Tibial nerve (tissue), 4 donors: ENCODE data around the gene KIF7. TPM values are rescaled to one million over a fixed set of nuclear protein-coding genes. Genes with fewer than 3 reads are reported as not detected.

Experiments
- DNase-seq, 2 donors: peaks; one replicate each; pipeline ENCODE4 v3.0.0-alpha.2; 2019; ENCODE audit warnings: low spot score in 2 of 2
- H3K27ac ChIP-seq, 4 donors: fragments of 200-600 bp; sonication (generic) in 3 of 4; one replicate each; pipeline ENCODE4 v1.5.1; 2017 to 2019; ENCODE audit warnings: mild to moderate bottlenecking in 1 of 4
- H3K27me3 ChIP-seq, 2 donors: fragments of 200-600 bp; sonication (generic) in 1 of 2; one replicate each; pipeline versions ENCODE4 v1.5.1 to v1.6.0; 2017 to 2019
- H3K36me3 ChIP-seq, 3 donors: fragments of 200-600 bp; sonication (generic); one replicate each; pipeline ENCODE4 v1.5.1; 2018 to 2019
- H3K4me1 ChIP-seq, 4 donors: fragments of 200-600 bp; sonication (generic) in 3 of 4; one replicate each; pipeline ENCODE4 v1.5.1; 2017 to 2019
- H3K4me3 ChIP-seq, 4 donors: fragments of 200-600 bp; sonication (generic) in 3 of 4; one replicate each; pipeline ENCODE4 v1.5.1; 2017 to 2019; ENCODE audit warnings: mild to moderate bottlenecking in 1 of 4, moderate library complexity in 1 of 4
- H3K9me3 ChIP-seq, 4 donors: fragments of 200-600 bp; sonication (generic) in 3 of 4; one replicate each; pipeline ENCODE4 v1.5.1; 2017 to 2019
- CTCF ChIP-seq, 5 experiments: fragments of 200-600 bp in 3 of 5; fragments of 450-650 bp in 2 of 5; sonication (generic) in 3 of 5; IDR thresholded peaks; one replicate each; pipeline ENCODE4 v1.5.1; 2016 to 2019; ENCODE audit warnings: antibody characterized with exemption in 5 of 5, mild to moderate bottlenecking in 3 of 5, moderate library complexity in 2 of 5
- EP300 ChIP-seq, 2 donors: sonication (generic); formaldehyde crosslinking; IDR thresholded peaks; one replicate each; pipeline ENCODE4 v1.6.1; 2017; ENCODE audit warnings: antibody characterized with exemption in 2 of 2, mild to moderate bottlenecking in 1 of 2
- POLR2A ChIP-seq, 2 donors: fragments of 450-650 bp; IDR thresholded peaks; one replicate each; pipeline ENCODE4 v1.6.1; 2017; ENCODE audit warnings: antibody characterized with exemption in 2 of 2, mild to moderate bottlenecking in 2 of 2, moderate library complexity in 2 of 2
- WGBS, 2 donors: methylation state at CpG; one replicate each; pipeline ENCODE4 v1.1.5; 2018; 5-methylcytosine and 5-hydroxymethylcytosine counted together
- total RNA-seq, 4 donors: library from RNA; depleted of rRNA; stranded (reverse); fragments of >200 nt; gene quantifications; one replicate each; pipeline ENCODE4 v1.1.0, GENCODE V29; 2016

KIF7 gene
- total RNA-seq, result 10 to 100 TPM in 3 of 4 donors, 1 to 10 TPM in 1; 7.2 to 41.1 (median 20.8) TPM

- Histone ChIP-seq H3K9me3 (no peaks in the 10 kb centered on the region), H3K4me1 (peaks cover 0 to 18% (median 5%) of the 10 kb centered on the region in 4 donors), H3K27ac (peak within 1 kb of the TSS; percentile 37 to 82 (median 48)), H3K4me3 (peak within 1 kb of the TSS; percentile 42 to 78 (median 56)), H3K27me3 (peaks cover 0 to 15% of the 10 kb centered on the region in 2 donors), H3K36me3 (no peaks in the 10 kb centered on the region)
- 2% methylated on average over 50 to 57 of the region's 87 CpGs for WGBS, 2 donors
- no peak for DNase-seq
- no peak for TF ChIP-seq POLR2A (IDR thresholded peaks at IDR 0.05)
- no peak for TF ChIP-seq EP300 (IDR thresholded peaks at IDR 0.05)
- TF ChIP-seq CTCF (IDR thresholded peaks at IDR 0.05), result no peak
These were observed at the start of gene KIF7 for GRCh38 chr15:89654847-89655805. KIF7 (minus strand) TSS chr15:89655467; CDS start chr15:89652930, 2,537 bp downstream.

- DNase-seq, result no peak
- Histone ChIP-seq H3K4me1 (no peaks in the 10 kb centered on the region), H3K27ac (no peak overlapping the region), H3K4me3 (no peak overlapping the region), H3K9me3 (no peaks in the 10 kb centered on the region), H3K27me3 (no peaks in the 10 kb centered on the region), H3K36me3 (no peaks in the 10 kb centered on the region)
- no peak for TF ChIP-seq POLR2A (IDR thresholded peaks at IDR 0.05)
- TF ChIP-seq CTCF (IDR thresholded peaks at IDR 0.05), result no peak
- TF ChIP-seq EP300 (IDR thresholded peaks at IDR 0.05), result no peak
These were observed 49.1 kb upstream of the KIF7 start for GRCh38 chr15:89704411-89704810.

GRCh38 chr15:89695198-89695597 is 39.9 kb upstream of the KIF7 start:
- TF ChIP-seq POLR2A (IDR thresholded peaks at IDR 0.05) (no peak), EP300 (IDR thresholded peaks at IDR 0.05) (no peak), CTCF (IDR thresholded peaks at IDR 0.05) (no peak)

GRCh38 chr15:89693696-89694095 is 38.4 kb upstream of the KIF7 start:
- WGBS, 2 donors, result 88 to 90% methylated on average over 1 of the region's 1 CpG

More at GRCh38 chr15:89695198-89695597, 39.9 kb upstream of the KIF7 start:
- DNase-seq, result no peak
- H3K27ac ChIP-seq, result no peak overlapping the region
- H3K27me3 ChIP-seq, result no peaks in the 10 kb centered on the region
- no peaks in the 10 kb centered on the region for H3K9me3 ChIP-seq
- no peak overlapping the region for H3K4me3 ChIP-seq
- peaks cover 0 to 7% (median 0%) of the 10 kb centered on the region in 4 donors for H3K4me1 ChIP-seq
- WGBS, 2 donors, result 91 to 97% methylated on average over 1 of the region's 1 CpG
- H3K36me3 ChIP-seq, result no peaks in the 10 kb centered on the region

More at GRCh38 chr15:89693696-89694095, 38.4 kb upstream of the KIF7 start:
- no peak overlapping the region for H3K27ac ChIP-seq
- TF ChIP-seq EP300 (IDR thresholded peaks at IDR 0.05) (no peak), POLR2A (IDR thresholded peaks at IDR 0.05) (no peak), CTCF (IDR thresholded peaks at IDR 0.05) (no peak)
- no peak overlapping the region for H3K4me3 ChIP-seq
- DNase-seq, result no peak
- H3K36me3 ChIP-seq, result no peaks in the 10 kb centered on the region
- no peaks in the 10 kb centered on the region for H3K9me3 ChIP-seq
- H3K27me3 ChIP-seq, result no peaks in the 10 kb centered on the region
- H3K4me1 ChIP-seq, result peaks cover 0 to 18% (median 2%) of the 10 kb centered on the region in 4 donors
